H9 (cell line): ENCODE measurements around the gene ZNF346. TPM values are rescaled to one million over a fixed set of nuclear protein-coding genes. Genes with fewer than 3 reads are reported as not detected.

ENCODE experiments used
- DNase-seq: peaks from one replicate; pipeline ENCODE4 v3.0.0-alpha.2; 2017
- H2AFZ ChIP-seq: one replicate; pipeline ENCODE4 v1.6.1; 2013; ENCODE audit warnings: mild to moderate bottlenecking, low read length, control low read depth, moderate library complexity
- H2AK5ac ChIP-seq: 2 replicates; pipeline ENCODE4 v1.6.1; 2013; ENCODE audit warnings: low read length, control low read depth, mixed read lengths; ENCODE audit not compliant: insufficient read length
- H2BK120ac ChIP-seq: one replicate; pipeline ENCODE4 v1.6.1; 2013; ENCODE audit warnings: low read depth, mild to moderate bottlenecking, low read length, control low read depth, inconsistent platforms; ENCODE audit not compliant: poor library complexity, severe bottlenecking
- H2BK12ac ChIP-seq: 2 replicates; pipeline ENCODE4 v1.6.1; 2013; ENCODE audit warnings: low read length, control low read depth, mixed read lengths, low read depth; ENCODE audit not compliant: insufficient read length
- H2BK15ac ChIP-seq: 2 replicates; pipeline ENCODE4 v1.6.1; 2013; ENCODE audit warnings: low read depth, low read length, control low read depth
- H2BK20ac ChIP-seq: one replicate; pipeline ENCODE4 v1.6.1; 2013; ENCODE audit warnings: low read depth, mild to moderate bottlenecking, low read length, control low read depth, inconsistent platforms; ENCODE audit not compliant: poor library complexity, severe bottlenecking
- H2BK5ac ChIP-seq: 2 replicates; pipeline ENCODE4 v1.6.1; 2013; ENCODE audit warnings: low read length, control low read depth, mixed read lengths; ENCODE audit not compliant: insufficient read length
- H3K14ac ChIP-seq: 2 replicates; pipeline ENCODE4 v1.6.1; 2013; ENCODE audit warnings: low read length, control low read depth; ENCODE audit not compliant: insufficient read depth
- H3K18ac ChIP-seq: 2 replicates; pipeline ENCODE4 v1.6.1; 2013; ENCODE audit warnings: low read depth, mild to moderate bottlenecking, mixed read lengths, low read length, control low read depth; ENCODE audit not compliant: insufficient read length
- H3K23ac ChIP-seq: 2 replicates; pipeline ENCODE4 v1.6.1; 2013; ENCODE audit warnings: low read length, control low read depth, mixed read lengths, low read depth; ENCODE audit not compliant: insufficient read length
- H3K23me2 ChIP-seq: 2 replicates; pipeline ENCODE4 v1.6.1; 2013; ENCODE audit warnings: low read depth, mild to moderate bottlenecking, mixed read lengths, low read length, control low read depth; ENCODE audit not compliant: insufficient read length, poor library complexity, severe bottlenecking
- H3K27ac ChIP-seq: 2 replicates; pipeline ENCODE4 v1.5.1; 2013; ENCODE audit warnings: low read length, control low read depth, mixed read lengths, low read depth; ENCODE audit not compliant: insufficient read length
- H3K27me3 ChIP-seq: 2 replicates; pipeline ENCODE4 v1.6.1; 2013; ENCODE audit warnings: low read length, control low read depth, inconsistent platforms; ENCODE audit not compliant: insufficient read depth
- H3K4ac ChIP-seq: 2 replicates; pipeline ENCODE4 v1.6.1; 2013; ENCODE audit warnings: low read depth, mild to moderate bottlenecking, control low read depth, inconsistent platforms, low read length, moderate library complexity
- H3K4me1 ChIP-seq: 2 replicates; pipeline ENCODE4 v1.6.1; 2013; ENCODE audit warnings: low read length, control low read depth, inconsistent platforms; ENCODE audit not compliant: insufficient read depth
- H3K4me2 ChIP-seq: 2 replicates; pipeline ENCODE4 v1.6.1; 2013; ENCODE audit warnings: low read length, control low read depth, mixed read lengths; ENCODE audit not compliant: insufficient read length, insufficient read depth
- H3K56ac ChIP-seq: 2 replicates; pipeline ENCODE4 v1.6.1; 2013; ENCODE audit warnings: low read depth, mild to moderate bottlenecking, mixed read lengths, low read length, control low read depth; ENCODE audit not compliant: insufficient read length
- H3K79me1 ChIP-seq: 2 replicates; pipeline ENCODE4 v1.6.1; 2013; ENCODE audit warnings: low read depth, mild to moderate bottlenecking, moderate library complexity, low read length, control low read depth, inconsistent platforms; ENCODE audit not compliant: insufficient read depth, poor library complexity, severe bottlenecking
- H3K79me2 ChIP-seq: 2 replicates; pipeline ENCODE4 v1.6.1; 2013; ENCODE audit warnings: low read length, control low read depth, inconsistent platforms; ENCODE audit not compliant: insufficient read depth
- H3K9ac ChIP-seq: 2 replicates; pipeline ENCODE4 v1.6.1; 2013; ENCODE audit warnings: low read length, control low read depth, mixed read lengths; ENCODE audit not compliant: insufficient read length; ENCODE audit errors: extremely low read depth
- H3K9me3 ChIP-seq: one replicate; pipeline ENCODE4 v1.6.1; 2013; ENCODE audit warnings: low read depth, low read length, inconsistent platforms; ENCODE audit not compliant: control insufficient read depth
- H3T11ph ChIP-seq: one replicate; pipeline ENCODE4 v1.6.1; 2013; ENCODE audit warnings: mild to moderate bottlenecking, low read length, control low read depth, inconsistent platforms
- H4K20me1 ChIP-seq: one replicate; pipeline ENCODE4 v1.6.1; 2013; ENCODE audit not compliant: control insufficient read depth, insufficient read length, insufficient read depth
- H4K5ac ChIP-seq: 2 replicates; pipeline ENCODE4 v1.6.1; 2013; ENCODE audit warnings: low read depth, mild to moderate bottlenecking, mixed read lengths, low read length, control low read depth; ENCODE audit not compliant: insufficient read length
- H4K8ac ChIP-seq: replicated peaks from 2 replicates; pipeline ENCODE4 v1.6.1; 2013; ENCODE audit warnings: low read length, control low read depth, mixed read lengths, low read depth; ENCODE audit not compliant: insufficient read length
- H4K91ac ChIP-seq: 2 replicates; pipeline ENCODE4 v1.6.1; 2013; ENCODE audit warnings: low read depth, mild to moderate bottlenecking, moderate library complexity, mixed read lengths, low read length, control low read depth; ENCODE audit not compliant: insufficient read length
- H3K27ac Mint-ChIP-seq, 3 experiments: 2 replicates in 2 of 3; 3 replicates in 1 of 3; pipeline ENCODE4 v1.8.0; 2020 to 2021; ENCODE audit warnings: mixed read lengths in 3 of 3, mild to moderate bottlenecking in 1 of 3, moderate library complexity in 1 of 3
- H3K27me3 Mint-ChIP-seq: 2 replicates; pipeline ENCODE4 v1.8.0; 2021; ENCODE audit warnings: low read depth, mild to moderate bottlenecking, moderate library complexity, mixed read lengths
- H3K36me3 Mint-ChIP-seq, 3 experiments: 2 replicates in 2 of 3; 3 replicates in 1 of 3; pipeline ENCODE4 v1.8.0; 2020 to 2021; ENCODE audit warnings: low read depth in 3 of 3, mixed read lengths in 3 of 3; ENCODE audit not compliant: insufficient read depth in 1 of 3
- H3K4me1 Mint-ChIP-seq, 2 experiments: 2 replicates each; pipeline ENCODE4 v1.8.0; 2020; ENCODE audit warnings: mixed read lengths in 2 of 2
- H3K4me3 Mint-ChIP-seq, 2 experiments: 2 replicates in 1 of 2; 3 replicates in 1 of 2; pipeline ENCODE4 v1.8.0; 2020 to 2021; ENCODE audit warnings: mild to moderate bottlenecking in 2 of 2, mixed read lengths in 2 of 2, moderate library complexity in 1 of 2
- H3K9me3 Mint-ChIP-seq, 2 experiments: 2 replicates in 1 of 2; 3 replicates in 1 of 2; pipeline ENCODE4 v1.8.0; 2020; ENCODE audit warnings: mild to moderate bottlenecking in 2 of 2, mixed read lengths in 2 of 2, moderate library complexity in 1 of 2
- CTCF ChIP-seq: fragments of 200-600 bp; sonication (generic); conservative IDR thresholded peaks from 3 replicates; pipeline ENCODE4 v1.8.0; 2021; ENCODE audit warnings: antibody characterized with exemption, mild to moderate bottlenecking
- WGBS: extraction: QIAGEN DNeasy Blood & Tissue Kit; methylation state at CpG from one replicate; pipeline ENCODE4 v1.1.7; 2013; ENCODE audit warnings: missing lambda C conversion rate, low lambda C conversion rate, mixed read lengths; ENCODE audit not compliant: insufficient read length; ENCODE audit errors: extremely low coverage; 5-methylcytosine and 5-hydroxymethylcytosine counted together
- total RNA-seq: library from RNA; stranded (reverse); gene quantifications from 2 replicates; pipeline ENCODE4 v1.2.1, GENCODE V29; 2021

ZNF346 gene
- total RNA-seq, 1 experiment from 2014 or later, result 22.7 TPM

- H2BK15ac ChIP-seq, result no peak overlapping the region
- H3K27ac ChIP-seq, result no peak overlapping the region
- no peak for DNase-seq
- no peak overlapping the region for H3K56ac ChIP-seq
- no peak overlapping the region for H2BK120ac ChIP-seq
- no peaks in the 10 kb centered on the region for H3K79me2 ChIP-seq
- Mint-ChIP-seq H3K4me3 (no peak overlapping the region), H3K36me3 (no peaks in the 10 kb centered on the region), H3K4me1 (peaks cover 2% of the 10 kb centered on the region in 2 experiments; a peak in 3 of 4 replicates), H3K27ac (no peak overlapping the region), H3K9me3 (no peaks in the 10 kb centered on the region), H3K27me3 (no peaks in the 10 kb centered on the region; the same call in 1 of the 2 replicates)
- no peak overlapping the region for H3K23ac ChIP-seq
- no peak overlapping the region for H3K14ac ChIP-seq
- no peaks in the 10 kb centered on the region for H4K20me1 ChIP-seq
- H2BK20ac ChIP-seq, result no peak overlapping the region
- H2AFZ ChIP-seq, result no peak overlapping the region
- H4K91ac ChIP-seq, result no peak overlapping the region
- H3K27me3 ChIP-seq, result no peaks in the 10 kb centered on the region
- H2AK5ac ChIP-seq, result no peak overlapping the region
- no peak overlapping the region for H3T11ph ChIP-seq
- H3K9me3 ChIP-seq, result no peaks in the 10 kb centered on the region
- H3K79me1 ChIP-seq, result no peaks in the 10 kb centered on the region
- H4K8ac ChIP-seq, result no peak overlapping the region
- H3K4me1 ChIP-seq, result no peaks in the 10 kb centered on the region
- H3K18ac ChIP-seq, result no peak overlapping the region
- no peak overlapping the region for H2BK12ac ChIP-seq
- H3K23me2 ChIP-seq, result no peaks in the 10 kb centered on the region
- H3K9ac ChIP-seq, result no peak overlapping the region
- H3K4me2 ChIP-seq, result no peak overlapping the region
- H2BK5ac ChIP-seq, result no peak overlapping the region
- no CpG with 5 or more reads among the region's 4 CpGs for WGBS
- no peak overlapping the region for H3K4ac ChIP-seq
- no peak for TF ChIP-seq CTCF
- no peak overlapping the region for H4K5ac ChIP-seq
These were observed 7.3 kb upstream of the ZNF346 start for GRCh38 chr5:177015156-177015555.
